Astrocyte (in vitro differentiated cells and primary cell): ENCODE results near the gene APLP2. TPM values are rescaled to one million over a fixed set of nuclear protein-coding genes. Genes with fewer than 3 reads are reported as not detected.

ENCODE experiments used
- DNase-seq: peaks from one replicate; pipeline ENCODE4 v3.0.0-alpha.2; 2010; ENCODE audit warnings: low read depth
- FAIRE-seq: peaks from 2 replicates; lab custom pipeline; 2011; peaks lifted over from hg19 to GRCh38; lab: Jason Lieb, UNC
- H2AFZ ChIP-seq: 2 replicates; pipeline ENCODE4 v1.6.0; 2012; ENCODE audit warnings: low read depth, low read length, inconsistent platforms
- H3K27ac ChIP-seq: 2 replicates; pipeline ENCODE4 v1.5.1; 2011; ENCODE audit warnings: low read depth, low read length, inconsistent platforms
- H3K27me3 ChIP-seq: 2 replicates; pipeline ENCODE4 v1.6.0; 2011; ENCODE audit warnings: low read length, inconsistent platforms; ENCODE audit not compliant: insufficient read depth
- H3K36me3 ChIP-seq: 2 replicates; pipeline ENCODE4 v1.5.1; 2011; ENCODE audit warnings: low read length, inconsistent platforms; ENCODE audit not compliant: insufficient read depth
- H3K4me1 ChIP-seq: 2 replicates; pipeline ENCODE4 v1.5.1; 2011; ENCODE audit warnings: low read length, inconsistent platforms; ENCODE audit not compliant: insufficient read depth
- H3K4me2 ChIP-seq: 2 replicates; pipeline ENCODE4 v1.6.0; 2012; ENCODE audit warnings: low read length, inconsistent platforms
- H3K4me3 ChIP-seq: 2 replicates; pipeline ENCODE4 v1.5.1; 2011; ENCODE audit warnings: low read depth, mild to moderate bottlenecking, low read length, inconsistent platforms; ENCODE audit not compliant: insufficient read depth
- H3K79me2 ChIP-seq: 2 replicates; pipeline ENCODE4 v1.6.0; 2012; ENCODE audit warnings: mild to moderate bottlenecking, low read length, inconsistent platforms; ENCODE audit not compliant: insufficient read depth
- H3K9ac ChIP-seq: 2 replicates; pipeline ENCODE4 v1.6.0; 2012; ENCODE audit warnings: mild to moderate bottlenecking, low read length, inconsistent platforms
- H3K9me3 ChIP-seq: 2 replicates; pipeline ENCODE4 v1.5.1; 2012; ENCODE audit warnings: low read depth, mild to moderate bottlenecking, low read length, inconsistent platforms; ENCODE audit not compliant: insufficient read depth
- H4K20me1 ChIP-seq: 2 replicates; pipeline ENCODE4 v1.6.0; 2012; ENCODE audit warnings: low read length, inconsistent platforms; ENCODE audit not compliant: insufficient read depth
- H3K27ac Mint-ChIP-seq: one replicate; pipeline ENCODE4 v1.8.0; 2021; ENCODE audit warnings: mild to moderate bottlenecking, mixed read lengths; ENCODE audit not compliant: unreplicated experiment
- H3K27me3 Mint-ChIP-seq: one replicate; pipeline ENCODE4 v1.8.0; 2021; ENCODE audit warnings: low read depth, mixed read lengths; ENCODE audit not compliant: unreplicated experiment
- H3K36me3 Mint-ChIP-seq: one replicate; pipeline ENCODE4 v1.8.0; 2021; ENCODE audit warnings: low read depth, mixed read lengths; ENCODE audit not compliant: unreplicated experiment
- H3K4me1 Mint-ChIP-seq: one replicate; pipeline ENCODE4 v1.8.0; 2021; ENCODE audit warnings: low read depth, mixed read lengths; ENCODE audit not compliant: unreplicated experiment
- H3K4me3 Mint-ChIP-seq: one replicate; pipeline ENCODE4 v1.8.0; 2021; ENCODE audit warnings: mild to moderate bottlenecking, moderate library complexity, mixed read lengths; ENCODE audit not compliant: unreplicated experiment
- H3K9me3 Mint-ChIP-seq: one replicate; pipeline ENCODE4 v1.8.0; 2021; ENCODE audit warnings: mild to moderate bottlenecking, mixed read lengths; ENCODE audit not compliant: unreplicated experiment
- EZH2 ChIP-seq: IDR thresholded peaks from 2 replicates; pipeline ENCODE4 v1.6.1; 2012; ENCODE audit warnings: mild to moderate bottlenecking, low read length, inconsistent platforms; ENCODE audit not compliant: insufficient read depth
- total RNA-seq: library from RNA; stranded (reverse); gene quantifications from 2 replicates; pipeline ENCODE4 v1.2.1, GENCODE V29; 2021
- TF ChIP-seq, protein P1 (sequence below): IDR thresholded peaks from 2 replicates; pipeline ENCODE4 v1.5.1; 2011; ENCODE audit warnings: low read depth, mild to moderate bottlenecking, inconsistent platforms, low read length, moderate library complexity; ENCODE audit not compliant: insufficient read depth

APLP2 gene
- total RNA-seq, 1 donor from 2014 or later: 849 TPM

DNA sequence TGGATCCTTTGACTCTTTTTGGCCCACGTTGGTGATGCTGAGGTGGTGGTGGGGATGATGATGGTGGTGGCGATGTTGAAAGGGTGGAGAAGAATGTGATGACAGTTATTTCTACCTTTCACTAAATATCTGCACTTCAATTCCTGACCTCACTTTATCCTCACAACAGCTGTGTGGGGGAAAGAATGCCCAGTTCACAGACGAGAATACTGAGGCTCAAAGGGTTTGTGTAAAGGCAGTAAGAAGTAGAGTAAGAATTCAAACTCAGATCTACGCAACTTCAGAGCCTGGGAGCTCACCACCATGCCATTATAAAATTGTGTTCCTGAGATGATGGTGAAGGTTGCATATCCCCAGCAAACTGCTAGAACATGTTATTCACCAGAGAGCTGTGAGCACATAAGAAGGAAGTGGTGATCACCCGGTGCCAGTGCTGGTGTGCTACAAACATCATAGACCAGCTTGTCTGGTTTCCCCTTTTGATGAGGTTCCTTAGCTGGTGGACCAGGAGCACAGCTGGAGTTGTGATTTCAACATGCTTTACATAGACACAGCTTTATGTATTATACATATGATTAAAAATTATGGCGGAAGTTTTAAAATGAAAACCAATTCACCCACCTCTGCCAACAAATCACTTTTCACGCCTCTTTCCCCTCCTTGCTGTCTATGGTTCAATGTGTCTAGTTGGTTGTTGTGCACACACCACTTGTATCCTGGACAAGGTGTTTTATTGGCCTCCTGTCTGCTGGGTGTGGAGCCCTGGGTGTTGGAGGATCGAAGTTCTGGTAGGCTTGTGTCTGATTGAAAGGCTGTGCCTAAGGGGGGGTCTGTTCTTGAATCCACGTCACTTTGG lies 96.1 kb downstream of the APLP2 start:
- Histone ChIP-seq H3K4me2 (peak overlapping the region; percentile 14), H3K36me3 (no peaks in the 10 kb centered on the region), H3K4me1 (peaks cover 19% of the 10 kb centered on the region), H3K79me2 (no peaks in the 10 kb centered on the region), H3K4me3 (no peak overlapping the region), H3K9ac (no peak overlapping the region), H3K27ac (peak overlapping the region; percentile 2), H2AFZ (no peak overlapping the region), H4K20me1 (no peaks in the 10 kb centered on the region), H3K9me3 (no peaks in the 10 kb centered on the region), H3K27me3 (peaks cover 20% of the 10 kb centered on the region)
- Mint-ChIP-seq H3K27ac (peak overlapping the region; percentile 64), H3K27me3 (peaks cover 28% of the 10 kb centered on the region), H3K36me3 (no peaks in the 10 kb centered on the region), H3K4me1 (peaks cover 19% of the 10 kb centered on the region), H3K4me3 (no peak overlapping the region), H3K9me3 (no peaks in the 10 kb centered on the region)
- TF ChIP-seq, protein P1, sequence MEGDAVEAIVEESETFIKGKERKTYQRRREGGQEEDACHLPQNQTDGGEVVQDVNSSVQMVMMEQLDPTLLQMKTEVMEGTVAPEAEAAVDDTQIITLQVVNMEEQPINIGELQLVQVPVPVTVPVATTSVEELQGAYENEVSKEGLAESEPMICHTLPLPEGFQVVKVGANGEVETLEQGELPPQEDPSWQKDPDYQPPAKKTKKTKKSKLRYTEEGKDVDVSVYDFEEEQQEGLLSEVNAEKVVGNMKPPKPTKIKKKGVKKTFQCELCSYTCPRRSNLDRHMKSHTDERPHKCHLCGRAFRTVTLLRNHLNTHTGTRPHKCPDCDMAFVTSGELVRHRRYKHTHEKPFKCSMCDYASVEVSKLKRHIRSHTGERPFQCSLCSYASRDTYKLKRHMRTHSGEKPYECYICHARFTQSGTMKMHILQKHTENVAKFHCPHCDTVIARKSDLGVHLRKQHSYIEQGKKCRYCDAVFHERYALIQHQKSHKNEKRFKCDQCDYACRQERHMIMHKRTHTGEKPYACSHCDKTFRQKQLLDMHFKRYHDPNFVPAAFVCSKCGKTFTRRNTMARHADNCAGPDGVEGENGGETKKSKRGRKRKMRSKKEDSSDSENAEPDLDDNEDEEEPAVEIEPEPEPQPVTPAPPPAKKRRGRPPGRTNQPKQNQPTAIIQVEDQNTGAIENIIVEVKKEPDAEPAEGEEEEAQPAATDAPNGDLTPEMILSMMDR: no peak
- no peak for TF ChIP-seq EZH2
- no peak for DNase-seq
- FAIRE-seq: no peak

DNA sequence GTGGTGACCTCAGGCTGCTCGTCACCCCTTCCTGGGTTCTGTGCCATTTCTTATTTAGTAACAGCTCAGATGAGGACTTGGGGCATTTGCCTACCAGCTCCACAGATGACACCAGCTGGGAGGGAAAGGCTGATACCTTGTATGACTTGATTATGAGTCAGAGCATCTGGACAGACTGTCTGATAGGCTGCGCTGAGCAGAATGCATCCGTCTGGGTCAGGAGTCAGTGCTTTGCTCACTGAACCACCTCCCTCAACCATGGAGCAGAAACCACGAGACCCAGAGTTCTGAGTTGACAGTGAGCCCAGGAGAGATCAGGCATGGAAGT lies 96.7 kb downstream of the APLP2 start:
- Mint-ChIP-seq H3K9me3 (no peaks in the 10 kb centered on the region), H3K36me3 (no peaks in the 10 kb centered on the region), H3K4me1 (peaks cover 19% of the 10 kb centered on the region), H3K27me3 (peaks cover 23% of the 10 kb centered on the region), H3K4me3 (no peak overlapping the region), H3K27ac (peak overlapping the region; percentile 64)
- peak overlapping the region; percentile 14 for H3K4me2 ChIP-seq
- no peaks in the 10 kb centered on the region for H4K20me1 ChIP-seq
- FAIRE-seq (peak; percentile 98), DNase-seq (peak; percentile 96)
- no peak overlapping the region for H3K9ac ChIP-seq
- peaks cover 16% of the 10 kb centered on the region for H3K27me3 ChIP-seq
- no peaks in the 10 kb centered on the region for H3K36me3 ChIP-seq
- no peaks in the 10 kb centered on the region for H3K79me2 ChIP-seq
- peak overlapping the region; percentile 2 for H3K27ac ChIP-seq
- peaks cover 19% of the 10 kb centered on the region for H3K4me1 ChIP-seq
- H2AFZ ChIP-seq: no peak overlapping the region
- H3K4me3 ChIP-seq: no peak overlapping the region
- H3K9me3 ChIP-seq: no peaks in the 10 kb centered on the region
- TF ChIP-seq, protein P1: no peak
- no peak for TF ChIP-seq EZH2

DNA sequence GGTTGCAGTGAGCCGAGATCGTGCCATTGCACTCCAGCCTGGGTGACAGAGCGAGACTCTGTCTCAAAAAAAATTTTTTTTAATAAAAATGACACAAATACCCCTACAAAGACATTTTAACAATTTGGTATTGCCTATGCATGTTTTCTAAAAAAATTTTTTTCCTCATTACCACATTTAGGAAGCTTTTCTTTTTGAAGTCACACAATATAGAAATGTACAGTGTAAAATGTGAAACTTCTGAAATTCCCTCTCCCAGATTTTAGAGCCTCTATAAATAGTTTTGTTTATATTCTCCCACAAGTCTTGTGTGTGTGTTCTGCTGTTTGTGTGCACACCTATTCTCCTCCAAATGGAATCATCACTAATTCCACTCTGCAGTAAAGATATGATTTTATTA lies 97.5 kb downstream of the APLP2 start:
- H3K27ac Mint-ChIP-seq: no peak overlapping the region
- no peak overlapping the region for H3K4me3 Mint-ChIP-seq
- Histone ChIP-seq H3K27ac (no peak overlapping the region), H3K9me3 (no peaks in the 10 kb centered on the region), H3K4me1 (peaks cover 19% of the 10 kb centered on the region), H2AFZ (no peak overlapping the region), H3K79me2 (no peaks in the 10 kb centered on the region), H3K36me3 (no peaks in the 10 kb centered on the region), H4K20me1 (no peaks in the 10 kb centered on the region), H3K27me3 (peaks cover 11% of the 10 kb centered on the region), H3K9ac (no peak overlapping the region), H3K4me3 (no peak overlapping the region), H3K4me2 (no peak overlapping the region)
- DNase-seq (no peak), FAIRE-seq (no peak)
- peaks cover 16% of the 10 kb centered on the region for H3K27me3 Mint-ChIP-seq
- no peaks in the 10 kb centered on the region for H3K36me3 Mint-ChIP-seq
- H3K4me1 Mint-ChIP-seq: peaks cover 19% of the 10 kb centered on the region
- no peaks in the 10 kb centered on the region for H3K9me3 Mint-ChIP-seq
- TF ChIP-seq EZH2: no peak
- TF ChIP-seq, protein P1: no peak
